ENCODE data around the gene SNX25.

DNA sequence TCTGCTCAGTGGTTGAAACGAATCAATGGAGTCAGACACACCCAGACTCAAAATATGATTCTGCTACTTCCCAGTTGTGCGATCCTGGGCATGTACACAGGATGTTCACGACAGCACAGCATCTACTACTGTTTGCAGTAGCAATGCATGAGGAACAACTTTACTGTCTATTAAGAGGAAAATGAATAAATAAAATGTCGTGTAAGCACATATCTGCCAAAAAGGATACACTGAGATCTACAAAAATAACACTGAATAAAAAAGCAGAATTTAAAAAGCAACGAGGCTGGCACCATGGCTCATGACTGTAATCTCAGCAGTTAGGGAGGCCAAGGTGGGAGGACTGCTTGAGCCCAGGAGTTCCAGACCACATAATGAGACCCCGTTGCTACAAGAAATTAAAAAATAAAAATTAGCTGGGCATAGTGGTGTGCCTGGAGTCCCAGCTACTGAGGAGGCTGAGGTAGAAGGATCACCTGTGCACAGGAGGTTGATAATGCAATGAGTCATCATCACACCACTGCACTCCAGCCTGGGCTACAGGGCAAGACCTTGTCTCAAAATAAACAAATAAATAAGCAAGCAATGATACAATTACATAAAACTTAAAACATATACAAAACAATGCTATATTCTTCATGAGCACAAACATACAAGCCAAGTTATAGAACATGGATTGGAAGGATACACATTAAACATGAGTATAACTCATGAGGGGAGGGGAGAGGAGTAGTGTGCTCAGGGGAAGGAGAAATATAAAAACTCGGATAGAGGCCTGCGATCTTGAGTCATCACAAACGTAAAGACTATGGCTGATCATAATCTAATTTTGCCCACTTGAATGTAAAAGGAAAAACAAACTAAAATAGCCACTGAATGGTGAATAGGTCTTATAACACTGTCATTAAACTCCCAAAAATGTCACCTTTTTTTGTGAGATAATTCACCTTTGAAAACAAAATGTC is 14.2 kb upstream of the SNX25 start:
- TF ChIP-seq ZNF565 (CRISPR knock-in tag; conservative IDR thresholded peaks at IDR 0.05; ENCODE audit: low read depth) (no peak), GLIS3 (CRISPR knock-in tag; IDR thresholded peaks at IDR 0.05) (no peak), ZFP30 (CRISPR knock-in tag; IDR thresholded peaks at IDR 0.05) (no peak), ZNF8 (CRISPR knock-in tag; IDR thresholded peaks at IDR 0.05) (no peak), ZFP3 (CRISPR knock-in tag; IDR thresholded peaks at IDR 0.05) (no peak), RARB (CRISPR knock-in tag; IDR thresholded peaks at IDR 0.05) (no peak), PPARA (CRISPR knock-in tag; IDR thresholded peaks at IDR 0.05; ENCODE audit: borderline replicate concordance) (no peak), ZC3H10 (CRISPR knock-in tag; IDR thresholded peaks at IDR 0.05) (no peak), TOX (CRISPR knock-in tag; IDR thresholded peaks at IDR 0.05; ENCODE audit: borderline replicate concordance) (no peak), ESRRG (CRISPR knock-in tag; IDR thresholded peaks at IDR 0.05) (no peak), ZNF70 (CRISPR knock-in tag; IDR thresholded peaks at IDR 0.05) (no peak)
- TF ChIP-seq, protein P1, sequence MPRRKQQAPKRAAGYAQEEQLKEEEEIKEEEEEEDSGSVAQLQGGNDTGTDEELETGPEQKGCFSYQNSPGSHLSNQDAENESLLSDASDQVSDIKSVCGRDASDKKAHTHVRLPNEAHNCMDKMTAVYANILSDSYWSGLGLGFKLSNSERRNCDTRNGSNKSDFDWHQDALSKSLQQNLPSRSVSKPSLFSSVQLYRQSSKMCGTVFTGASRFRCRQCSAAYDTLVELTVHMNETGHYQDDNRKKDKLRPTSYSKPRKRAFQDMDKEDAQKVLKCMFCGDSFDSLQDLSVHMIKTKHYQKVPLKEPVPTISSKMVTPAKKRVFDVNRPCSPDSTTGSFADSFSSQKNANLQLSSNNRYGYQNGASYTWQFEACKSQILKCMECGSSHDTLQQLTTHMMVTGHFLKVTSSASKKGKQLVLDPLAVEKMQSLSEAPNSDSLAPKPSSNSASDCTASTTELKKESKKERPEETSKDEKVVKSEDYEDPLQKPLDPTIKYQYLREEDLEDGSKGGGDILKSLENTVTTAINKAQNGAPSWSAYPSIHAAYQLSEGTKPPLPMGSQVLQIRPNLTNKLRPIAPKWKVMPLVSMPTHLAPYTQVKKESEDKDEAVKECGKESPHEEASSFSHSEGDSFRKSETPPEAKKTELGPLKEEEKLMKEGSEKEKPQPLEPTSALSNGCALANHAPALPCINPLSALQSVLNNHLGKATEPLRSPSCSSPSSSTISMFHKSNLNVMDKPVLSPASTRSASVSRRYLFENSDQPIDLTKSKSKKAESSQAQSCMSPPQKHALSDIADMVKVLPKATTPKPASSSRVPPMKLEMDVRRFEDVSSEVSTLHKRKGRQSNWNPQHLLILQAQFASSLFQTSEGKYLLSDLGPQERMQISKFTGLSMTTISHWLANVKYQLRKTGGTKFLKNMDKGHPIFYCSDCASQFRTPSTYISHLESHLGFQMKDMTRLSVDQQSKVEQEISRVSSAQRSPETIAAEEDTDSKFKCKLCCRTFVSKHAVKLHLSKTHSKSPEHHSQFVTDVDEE (CRISPR knock-in tag; IDR thresholded peaks at IDR 0.05): no peak
- TF ChIP-seq, protein P2, sequence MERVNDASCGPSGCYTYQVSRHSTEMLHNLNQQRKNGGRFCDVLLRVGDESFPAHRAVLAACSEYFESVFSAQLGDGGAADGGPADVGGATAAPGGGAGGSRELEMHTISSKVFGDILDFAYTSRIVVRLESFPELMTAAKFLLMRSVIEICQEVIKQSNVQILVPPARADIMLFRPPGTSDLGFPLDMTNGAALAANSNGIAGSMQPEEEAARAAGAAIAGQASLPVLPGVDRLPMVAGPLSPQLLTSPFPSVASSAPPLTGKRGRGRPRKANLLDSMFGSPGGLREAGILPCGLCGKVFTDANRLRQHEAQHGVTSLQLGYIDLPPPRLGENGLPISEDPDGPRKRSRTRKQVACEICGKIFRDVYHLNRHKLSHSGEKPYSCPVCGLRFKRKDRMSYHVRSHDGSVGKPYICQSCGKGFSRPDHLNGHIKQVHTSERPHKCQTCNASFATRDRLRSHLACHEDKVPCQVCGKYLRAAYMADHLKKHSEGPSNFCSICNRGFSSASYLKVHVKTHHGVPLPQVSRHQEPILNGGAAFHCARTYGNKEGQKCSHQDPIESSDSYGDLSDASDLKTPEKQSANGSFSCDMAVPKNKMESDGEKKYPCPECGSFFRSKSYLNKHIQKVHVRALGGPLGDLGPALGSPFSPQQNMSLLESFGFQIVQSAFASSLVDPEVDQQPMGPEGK (CRISPR knock-in tag; IDR thresholded peaks at IDR 0.05; ENCODE audit: borderline replicate concordance): no peak
- TF ChIP-seq, protein P3, sequence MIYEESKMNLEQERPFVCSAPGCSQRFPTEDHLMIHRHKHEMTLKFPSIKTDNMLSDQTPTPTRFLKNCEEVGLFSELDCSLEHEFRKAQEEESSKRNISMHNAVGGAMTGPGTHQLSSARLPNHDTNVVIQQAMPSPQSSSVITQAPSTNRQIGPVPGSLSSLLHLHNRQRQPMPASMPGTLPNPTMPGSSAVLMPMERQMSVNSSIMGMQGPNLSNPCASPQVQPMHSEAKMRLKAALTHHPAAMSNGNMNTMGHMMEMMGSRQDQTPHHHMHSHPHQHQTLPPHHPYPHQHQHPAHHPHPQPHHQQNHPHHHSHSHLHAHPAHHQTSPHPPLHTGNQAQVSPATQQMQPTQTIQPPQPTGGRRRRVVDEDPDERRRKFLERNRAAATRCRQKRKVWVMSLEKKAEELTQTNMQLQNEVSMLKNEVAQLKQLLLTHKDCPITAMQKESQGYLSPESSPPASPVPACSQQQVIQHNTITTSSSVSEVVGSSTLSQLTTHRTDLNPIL (CRISPR knock-in tag; IDR thresholded peaks at IDR 0.05; ENCODE audit: low read depth): no peak
